GM18507 (cell line): ENCODE measurements around the gene CRHR2.

Source experiments
- DNase-seq: peaks from one replicate; pipeline ENCODE4 v3.0.0; 2011; ENCODE audit warnings: low read depth; ENCODE audit not compliant: insufficient read length; ENCODE audit errors: extremely low spot score
- FAIRE-seq: peaks from 2 replicates; lab custom pipeline; 2011; peaks lifted over from hg19 to GRCh38; lab: Jason Lieb, UNC

Gene CRHR2

GRCh38 chr7:30658479-30659074 is 23.7 kb downstream of the CRHR2 start:
- DNase-seq = no peak
- no peak for FAIRE-seq

- DNase-seq (no peak), FAIRE-seq (no peak)
These were observed 25.1 kb downstream of the CRHR2 start for GRCh38 chr7:30657131-30657530.

GRCh38 chr7:30656006-30656957 is 26.0 kb downstream of the CRHR2 start:
- DNase-seq (no peak), FAIRE-seq (no peak)

- DNase-seq (no peak), FAIRE-seq (no peak)
These were observed 26.9 kb downstream of the CRHR2 start for GRCh38 chr7:30655096-30655970.

- DNase-seq (no peak), FAIRE-seq (no peak)
These were observed 27.8 kb downstream of the CRHR2 start for GRCh38 chr7:30654296-30655090.

GRCh38 chr7:30652698-30653641 is 29.3 kb downstream of the CRHR2 start:
- FAIRE-seq = no peak

DNA sequence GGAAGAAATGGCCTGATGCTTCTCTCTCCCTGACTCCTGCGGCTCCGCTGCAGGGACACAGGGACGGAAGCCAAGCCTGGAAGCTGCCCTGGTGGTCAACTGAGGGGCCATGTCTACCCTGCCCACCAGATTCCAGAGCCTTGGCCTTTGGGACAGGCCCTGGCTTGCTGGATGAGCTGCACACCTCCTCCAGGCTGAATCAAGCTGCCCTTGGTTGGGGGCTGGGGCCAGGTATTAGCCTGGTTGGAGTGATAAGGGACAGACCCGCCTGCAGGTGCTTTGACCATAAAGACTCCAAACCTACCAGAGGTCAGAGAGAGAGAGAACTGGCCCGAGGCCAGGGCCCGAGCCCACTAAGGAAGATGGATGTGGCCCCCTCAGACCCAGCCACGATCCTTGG is 30.1 kb downstream of the CRHR2 start:
- no peak for DNase-seq
- FAIRE-seq = no peak

More at GRCh38 chr7:30652698-30653641, 29.3 kb downstream of the CRHR2 start:
- no peak for DNase-seq

DNA sequence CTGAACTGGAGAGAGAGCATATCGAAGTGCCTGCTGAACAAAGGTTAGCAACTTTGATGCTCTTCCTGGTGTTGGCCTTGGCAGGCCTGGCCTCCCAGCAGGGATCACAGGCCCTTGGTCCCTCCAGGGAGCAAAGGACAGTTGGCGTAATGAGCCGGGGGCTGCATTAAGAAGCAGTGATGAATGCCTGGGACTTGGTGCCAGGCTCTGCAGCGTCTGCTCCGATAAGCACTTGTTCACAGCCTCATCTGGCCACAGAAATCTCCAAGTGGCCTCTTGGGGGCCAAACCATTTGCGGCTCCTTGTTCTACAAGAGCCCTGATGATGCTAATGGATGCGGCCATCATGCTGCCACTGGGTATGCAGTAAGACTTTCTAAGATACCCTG is 31.8 kb downstream of the CRHR2 start:
- FAIRE-seq (no peak), DNase-seq (no peak)

GRCh38 chr7:30649717-30650420 is 32.4 kb downstream of the CRHR2 start:
- FAIRE-seq (no peak), DNase-seq (no peak)

GRCh38 chr7:30648744-30649540 is 33.3 kb downstream of the CRHR2 start:
- FAIRE-seq (no peak), DNase-seq (no peak)

DNA sequence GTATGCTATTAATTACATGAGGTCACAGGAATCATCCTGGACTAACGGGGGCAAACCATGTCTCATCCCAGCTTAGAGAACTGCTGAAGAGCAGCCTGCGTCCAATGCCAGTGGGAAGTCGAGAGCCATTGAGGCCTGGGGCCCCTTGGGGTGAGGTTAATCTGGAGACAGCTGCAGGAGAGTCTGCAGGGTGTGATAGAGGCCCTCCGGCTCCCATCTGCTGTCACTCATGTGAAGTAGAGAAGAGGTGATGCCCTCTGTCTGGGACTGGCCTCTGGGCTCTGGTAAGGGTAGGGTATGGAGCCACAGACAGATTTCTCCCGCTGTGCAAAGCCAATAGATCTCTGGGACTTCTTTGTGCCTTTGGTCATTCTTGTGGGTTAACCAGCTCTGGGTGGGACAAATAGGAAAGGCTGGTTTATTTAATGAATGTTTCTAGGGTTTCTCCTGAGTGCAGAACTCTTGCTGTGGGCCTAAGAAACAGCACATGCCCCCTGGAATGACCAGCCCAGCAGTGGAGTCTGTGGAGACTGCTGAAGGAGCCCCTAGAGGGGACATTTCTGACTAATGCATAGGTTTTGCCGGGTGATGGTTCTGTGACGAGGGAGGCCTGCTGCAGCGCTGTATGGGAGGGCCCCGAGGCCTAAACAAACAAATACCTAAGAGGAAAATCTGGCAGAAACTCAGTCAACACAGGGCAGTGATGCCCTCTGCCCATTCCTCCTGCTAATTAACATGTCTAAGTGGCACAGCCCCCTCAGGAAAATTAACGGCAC is 34.5 kb downstream of the CRHR2 start:
- FAIRE-seq (no peak), DNase-seq (no peak)

- no peak for FAIRE-seq
These were observed 36.1 kb downstream of the CRHR2 start for GRCh38 chr7:30646154-30646553.

DNA sequence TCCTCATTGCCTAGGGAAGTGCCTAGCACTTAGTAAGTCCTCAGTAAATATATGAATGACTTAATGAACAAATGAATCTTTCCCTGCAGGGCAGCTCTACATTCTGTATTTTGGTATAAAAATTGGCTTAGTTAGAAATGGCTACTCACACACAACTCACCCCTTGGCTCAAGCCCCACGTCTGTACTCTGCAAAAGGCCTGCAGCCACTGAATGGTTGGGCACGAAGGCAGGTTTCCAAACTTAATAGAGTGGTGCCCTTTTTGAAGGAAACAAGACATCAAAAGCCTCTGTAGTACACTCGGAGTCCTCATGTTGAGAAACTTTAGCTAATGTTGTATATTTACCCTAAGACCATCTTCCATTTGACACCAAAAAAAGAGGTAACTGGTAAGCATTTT is 36.6 kb downstream of the CRHR2 start:
- FAIRE-seq = no peak

More at GRCh38 chr7:30646154-30646553, 36.1 kb downstream of the CRHR2 start:
- no peak for DNase-seq

GRCh38 chr7:30644286-30644955 is 37.8 kb downstream of the CRHR2 start:
- FAIRE-seq (no peak), DNase-seq (no peak)

More for the DNA sequence above, 36.6 kb downstream of the CRHR2 start:
- DNase-seq = no peak

- DNase-seq (no peak), FAIRE-seq (no peak)
These were observed 39.5 kb downstream of the CRHR2 start for GRCh38 chr7:30642789-30643188.
